HCT116 (cell line): ENCODE measurements around the gene TYMS. TPM values are rescaled to one million over a fixed set of nuclear protein-coding genes. Genes with fewer than 3 reads are reported as not detected.

ENCODE experiments used
- ATAC-seq: fragments of 200-7000 bp; cut with Tn5 transposase; 2 replicates; pipeline ENCODE4 v1.9.1; 2020; ENCODE audit warnings: mild to moderate bottlenecking, moderate library complexity
- BruUV-seq: library from RNA; stranded (reverse); fragments of 400-500 nt; replicated peaks from 2 replicates; lab custom pipeline; 2021; lab: Mats Ljungman, UMichigan
- CTCF ChIA-PET: fragments of 300-600 bp; sonication (Branson Sonifier 250); formaldehyde crosslinking; loops from one replicate; lab custom pipeline; 2021; ENCODE audit warnings: antibody characterized with exemption; lab: Charles Lee
- POLR2A ChIA-PET: fragments of 300-600, 350-600 bp; sonication (Branson Sonifier 250); formaldehyde crosslinking; loops from one replicate; lab custom pipeline; 2021; ENCODE audit warnings: antibody characterized with exemption; lab: Charles Lee
- RAD21 ChIA-PET, 2 experiments: fragments of 300-600 bp; sonication (Branson Sonifier 250); formaldehyde crosslinking; loops; one replicate each; lab custom pipeline; 2023; ENCODE audit warnings: low total read pairs in 2 of 2; ENCODE audit not compliant: uncharacterized antibody in 2 of 2, unreplicated experiment in 2 of 2, low non-redundant PET in 1 of 2; lab: Charles Lee
- DNase-seq: peaks from one replicate; pipeline ENCODE4 v3.0.0-alpha.2; 2010; ENCODE audit warnings: low read depth, low spot score
- H2AFZ ChIP-seq: fragments of 200-600 bp; shearing (Covaris generic), sonication (generic); 2 replicates; pipeline ENCODE4 v1.6.1; 2017; ENCODE audit warnings: low read depth, mixed run types, mixed read lengths, antibody characterized with exemption, low read length; ENCODE audit not compliant: poor library complexity, severe bottlenecking
- H3K27ac ChIP-seq: 2 replicates; pipeline ENCODE4 v1.5.1; 2012; ENCODE audit warnings: low read depth, low read length
- H3K27me3 ChIP-seq: fragments of 200-600 bp; sonication (generic); 2 replicates; pipeline ENCODE4 v1.6.1; 2016; ENCODE audit warnings: mixed run types, low read length, mixed read lengths; ENCODE audit not compliant: insufficient read depth
- H3K36me3 ChIP-seq, 2 experiments: fragments of 200-500 bp in 1 of 2; fragments of 200-600 bp in 1 of 2; sonication (Bioruptor generic) in 1 of 2; sonication (generic) in 1 of 2; 2 replicates each; pipeline versions ENCODE4 v1.5.1 to v1.6.1; 2014 to 2016; ENCODE audit warnings: low read length in 2 of 2, inconsistent platforms in 1 of 2, mixed read lengths in 1 of 2, mixed run types in 1 of 2; ENCODE audit not compliant: insufficient read depth in 2 of 2, control insufficient read depth in 1 of 2
- H3K4me1 ChIP-seq, 2 experiments: fragments of 200-600 bp in 1 of 2; sonication (generic) in 1 of 2; 2 replicates each; pipeline versions ENCODE4 v1.5.1 to v1.6.1; 2012 to 2017; ENCODE audit warnings: low read length in 2 of 2, inconsistent platforms in 1 of 2, mild to moderate bottlenecking in 1 of 2, mixed read lengths in 1 of 2, mixed run types in 1 of 2, moderate library complexity in 1 of 2; ENCODE audit not compliant: insufficient read depth in 2 of 2, control insufficient read depth in 1 of 2
- H3K4me2 ChIP-seq: fragments of 200-600 bp; sonication (generic); 2 replicates; pipeline ENCODE4 v1.6.1; 2017; ENCODE audit warnings: mixed run types, low read length, mixed read lengths
- H3K4me3 ChIP-seq, 2 experiments: fragments of 200-600 bp in 1 of 2; sonication (generic) in 1 of 2; replicated peaks in 1 of 2; 2 replicates each; pipeline ENCODE4 v1.5.1; 2011 to 2016; ENCODE audit warnings: low read length in 2 of 2, control low read depth in 1 of 2, low read depth in 1 of 2, mild to moderate bottlenecking in 1 of 2, mixed read lengths in 1 of 2, mixed run types in 1 of 2
- H3K79me2 ChIP-seq: fragments of 200-600 bp; sonication (generic); 2 replicates; pipeline ENCODE4 v1.6.1; 2017; ENCODE audit warnings: mild to moderate bottlenecking, mixed run types, low read length, moderate library complexity, mixed read lengths; ENCODE audit not compliant: insufficient read depth
- H3K9ac ChIP-seq: fragments of 200-600 bp; sonication (generic); 2 replicates; pipeline ENCODE4 v1.6.1; 2016; ENCODE audit warnings: low read length, mixed read lengths
- H3K9me2 ChIP-seq: fragments of 200-600 bp; sonication (generic), shearing (Covaris generic); 2 replicates; pipeline ENCODE4 v1.6.1; 2017; ENCODE audit warnings: mixed run types, mild to moderate bottlenecking, moderate library complexity; ENCODE audit not compliant: insufficient read depth
- H3K9me3 ChIP-seq, 2 experiments: fragments of 200-500 bp in 1 of 2; fragments of 200-600 bp in 1 of 2; sonication (Bioruptor generic) in 1 of 2; sonication (generic) in 1 of 2; 2 replicates each; pipeline ENCODE4 v1.6.1; 2014 to 2017; ENCODE audit warnings: low read length in 2 of 2, mixed read lengths in 2 of 2, inconsistent platforms in 1 of 2, low read depth in 1 of 2, mild to moderate bottlenecking in 1 of 2, mixed run types in 1 of 2, moderate library complexity in 1 of 2; ENCODE audit not compliant: control insufficient read depth in 1 of 2, insufficient read depth in 1 of 2
- H4K20me1 ChIP-seq: fragments of 200-600 bp; sonication (generic), shearing (Covaris generic); 2 replicates; pipeline ENCODE4 v1.6.1; 2017; ENCODE audit warnings: mixed run types, mild to moderate bottlenecking, moderate library complexity; ENCODE audit not compliant: insufficient read depth
- CBX3 ChIP-seq: IDR thresholded peaks from 2 replicates; pipeline ENCODE4 v1.6.1; 2012; ENCODE audit warnings: low read depth
- CEBPB ChIP-seq: IDR thresholded peaks from 2 replicates; pipeline ENCODE4 v1.6.1; 2012; ENCODE audit warnings: low read depth
- CTCF ChIP-seq, 3 experiments: fragments of 200-600 bp in 1 of 3; sonication (generic) in 1 of 3; IDR thresholded peaks in 2 of 3; conservative IDR thresholded peaks in 1 of 3; 2 replicates each; pipeline ENCODE4 v1.5.1; 2012 to 2017; ENCODE audit warnings: low read depth in 2 of 3, low read length in 2 of 3, antibody characterized with exemption in 1 of 3, borderline replicate concordance in 1 of 3, control low read depth in 1 of 3, mild to moderate bottlenecking in 1 of 3, mixed read lengths in 1 of 3, mixed run types in 1 of 3, moderate library complexity in 1 of 3; ENCODE audit not compliant: insufficient read depth in 1 of 3
- ELF1 ChIP-seq: IDR thresholded peaks from 2 replicates; pipeline ENCODE4 v1.6.1; 2012; ENCODE audit warnings: low read depth, borderline replicate concordance
- POLR2AphosphoS5 ChIP-seq: IDR thresholded peaks from 2 replicates; pipeline ENCODE4 v1.6.1; 2011; ENCODE audit warnings: mild to moderate bottlenecking, low read depth, low read length, moderate library complexity
- SP1 ChIP-seq: IDR thresholded peaks from 2 replicates; pipeline ENCODE4 v1.6.1; 2012; ENCODE audit warnings: low read depth
- intact Hi-C: fragments of 100-400 bp; cut with micrococcal nuclease; formaldehyde crosslinking; loops from 2 replicates; pipeline ENCODE4 v1.10.0; 2022
- total RNA-seq: library from RNA; stranded (reverse); gene quantifications from one replicate; pipeline ENCODE4 v1.2.1, GENCODE V29; 2021; ENCODE audit not compliant: unreplicated experiment

The TYMS gene
- total RNA-seq, 1 experiment from 2014 or later, result 245 TPM

- no peaks in the 10 kb centered on the region for H3K9me2 ChIP-seq
- H3K4me2 ChIP-seq, result no peak overlapping the region
- no peak overlapping the region for H3K27ac ChIP-seq
- H4K20me1 ChIP-seq, result no peaks in the 10 kb centered on the region
- ChIA-PET CTCF (no interaction called here), POLR2A (no interaction called here), RAD21 (no interaction called here)
- H3K9ac ChIP-seq, result no peak overlapping the region
- peaks cover 7 to 23% of the 10 kb centered on the region in 2 experiments for H3K36me3 ChIP-seq
- no peaks in the 10 kb centered on the region for H3K4me1 ChIP-seq
- ATAC-seq (no peak), DNase-seq (peak; percentile 13)
- intact Hi-C loops, result no loop called here
- H3K9me3 ChIP-seq, result no peaks in the 10 kb centered on the region
- no peak overlapping the region for H3K4me3 ChIP-seq
- H3K27me3 ChIP-seq, result no peaks in the 10 kb centered on the region
- TF ChIP-seq SP1, result no peak
- no peak overlapping the region for H2AFZ ChIP-seq
- BruUV-seq, result no TSS peak
- no peaks in the 10 kb centered on the region for H3K79me2 ChIP-seq
These were observed 28.0 kb downstream of the TYMS start for GRCh38 chr18:685438-685837.

- Histone ChIP-seq H3K4me3 (no peak overlapping the region), H3K9me3 (no peaks in the 10 kb centered on the region), H3K36me3 (peaks cover 7 to 27% of the 10 kb centered on the region in 2 experiments), H3K9me2 (no peaks in the 10 kb centered on the region), H3K27ac (no peak overlapping the region), H3K79me2 (no peaks in the 10 kb centered on the region), H2AFZ (no peak overlapping the region), H3K27me3 (no peaks in the 10 kb centered on the region), H4K20me1 (no peaks in the 10 kb centered on the region)
- RAD21 ChIA-PET, result no interaction called here
- intact Hi-C loops, result no loop called here
- ATAC-seq (peak; percentile 49; the same call in 1 of the 2 replicates), DNase-seq (no peak)
- POLR2A ChIA-PET, result no interaction called here
- TF ChIP-seq POLR2AphosphoS5, result no peak
- TF ChIP-seq CBX3, result no peak
- TF ChIP-seq CEBPB, result no peak
- no peak for TF ChIP-seq ELF1
- no peak for TF ChIP-seq CTCF (IDR thresholded peaks at IDR 0.05 in 2 of 3, conservative IDR thresholded peaks at IDR 0.05 in 1 of 3; ENCODE audit: borderline replicate concordance in 1 of 3, insufficient read depth in 1 of 3, low read depth in 2 of 3, low read length in 2 of 3)
- TF ChIP-seq, all 23 proteins: peak for 0
- CTCF ChIA-PET, result no interaction called here
- no TSS peak for BruUV-seq
- H3K4me1 ChIP-seq, result no peaks in the 10 kb centered on the region
- H3K4me2 ChIP-seq, result no peak overlapping the region
- no peak overlapping the region for H3K9ac ChIP-seq
These were observed 29.1 kb downstream of the TYMS start for GRCh38 chr18:686339-687111.
